PFSK-1 (cell line): ENCODE data around the gene PCDH8.

Source experiments
- FOXP2 ChIP-seq: optimal IDR thresholded peaks from 2 replicates; pipeline ENCODE3; 2011; ENCODE audit warnings: borderline replicate concordance, control low read depth, inconsistent platforms; ENCODE audit not compliant: insufficient read depth; ENCODE audit errors: extremely low read length, extremely low read depth
- POLR2AphosphoS5 ChIP-seq: IDR thresholded peaks from 2 replicates; pipeline ENCODE4 v1.6.1; 2012; ENCODE audit warnings: low read depth, mild to moderate bottlenecking, control low read depth, low read length, moderate library complexity
- SIN3A ChIP-seq: IDR thresholded peaks from 2 replicates; pipeline ENCODE4 v1.6.1; 2012; ENCODE audit warnings: mild to moderate bottlenecking, low read length, moderate library complexity, borderline replicate concordance; ENCODE audit not compliant: insufficient read depth
- TAF1 ChIP-seq: IDR thresholded peaks from 2 replicates; pipeline ENCODE4 v1.6.1; 2012; ENCODE audit warnings: low read length, control low read depth, borderline replicate concordance; ENCODE audit not compliant: insufficient read depth
- TF ChIP-seq, protein P1 (sequence below), 2 experiments: IDR thresholded peaks; 2 replicates each; pipeline versions ENCODE4 v1.6.1 to v1.8.0; 2011 to 2012; ENCODE audit warnings: low read depth in 2 of 2, low read length in 2 of 2, control low read depth in 1 of 2, inconsistent platforms in 1 of 2, mild to moderate bottlenecking in 1 of 2, moderate library complexity in 1 of 2; ENCODE audit not compliant: insufficient read depth in 1 of 2

GRCh38 chr13:52887165-52887564, 38.7 kb upstream of the PCDH8 start:
- TF ChIP-seq SIN3A (no peak), FOXP2 (no peak), POLR2AphosphoS5 (no peak), TAF1 (no peak)
- TF ChIP-seq, protein P1, sequence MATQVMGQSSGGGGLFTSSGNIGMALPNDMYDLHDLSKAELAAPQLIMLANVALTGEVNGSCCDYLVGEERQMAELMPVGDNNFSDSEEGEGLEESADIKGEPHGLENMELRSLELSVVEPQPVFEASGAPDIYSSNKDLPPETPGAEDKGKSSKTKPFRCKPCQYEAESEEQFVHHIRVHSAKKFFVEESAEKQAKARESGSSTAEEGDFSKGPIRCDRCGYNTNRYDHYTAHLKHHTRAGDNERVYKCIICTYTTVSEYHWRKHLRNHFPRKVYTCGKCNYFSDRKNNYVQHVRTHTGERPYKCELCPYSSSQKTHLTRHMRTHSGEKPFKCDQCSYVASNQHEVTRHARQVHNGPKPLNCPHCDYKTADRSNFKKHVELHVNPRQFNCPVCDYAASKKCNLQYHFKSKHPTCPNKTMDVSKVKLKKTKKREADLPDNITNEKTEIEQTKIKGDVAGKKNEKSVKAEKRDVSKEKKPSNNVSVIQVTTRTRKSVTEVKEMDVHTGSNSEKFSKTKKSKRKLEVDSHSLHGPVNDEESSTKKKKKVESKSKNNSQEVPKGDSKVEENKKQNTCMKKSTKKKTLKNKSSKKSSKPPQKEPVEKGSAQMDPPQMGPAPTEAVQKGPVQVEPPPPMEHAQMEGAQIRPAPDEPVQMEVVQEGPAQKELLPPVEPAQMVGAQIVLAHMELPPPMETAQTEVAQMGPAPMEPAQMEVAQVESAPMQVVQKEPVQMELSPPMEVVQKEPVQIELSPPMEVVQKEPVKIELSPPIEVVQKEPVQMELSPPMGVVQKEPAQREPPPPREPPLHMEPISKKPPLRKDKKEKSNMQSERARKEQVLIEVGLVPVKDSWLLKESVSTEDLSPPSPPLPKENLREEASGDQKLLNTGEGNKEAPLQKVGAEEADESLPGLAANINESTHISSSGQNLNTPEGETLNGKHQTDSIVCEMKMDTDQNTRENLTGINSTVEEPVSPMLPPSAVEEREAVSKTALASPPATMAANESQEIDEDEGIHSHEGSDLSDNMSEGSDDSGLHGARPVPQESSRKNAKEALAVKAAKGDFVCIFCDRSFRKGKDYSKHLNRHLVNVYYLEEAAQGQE (IDR thresholded peaks at IDR 0.05; ENCODE audit: insufficient read depth in 1 of 2, low read depth in 2 of 2, low read length in 2 of 2): no peak
